NCI-H1417 (cell line): ENCODE results near the gene TRERF1.
"Not testable (repeated sequence)": the region's sequence is repeated elsewhere in the genome, so short reads cannot be mapped to it uniquely, and the experiment has no call there.

Source experiments
- DNase-seq, 3 experiments: peaks; one replicate each; lab custom pipeline; 2025; lab: John Stamatoyannopoulos, UW

TRERF1 gene

GRCh38 chr6:42336431-42336830 is 115.3 kb downstream of the TRERF1 start:
- no peak for DNase-seq

- DNase-seq: no peak
Observed at GRCh38 chr6:42335896-42336295, 115.8 kb downstream of the TRERF1 start.

- DNase-seq: no peak
Observed at GRCh38 chr6:42334870-42335269, 116.9 kb downstream of the TRERF1 start.

GRCh38 chr6:42333612-42334011 is 118.1 kb downstream of the TRERF1 start:
- no peak for DNase-seq

GRCh38 chr6:42332916-42333315 is 118.8 kb downstream of the TRERF1 start:
- no peak for DNase-seq

GRCh38 chr6:42331019-42331418 is 120.7 kb downstream of the TRERF1 start:
- peak in 1 of 3 experiments; percentile 41 for DNase-seq

GRCh38 chr6:42326248-42326647 is 125.5 kb downstream of the TRERF1 start:
- peak in 2 of 3 experiments; percentile 30 to 77 for DNase-seq

GRCh38 chr6:42324656-42325324 is 126.9 kb downstream of the TRERF1 start:
- not testable (repeated sequence) for DNase-seq

- no peak for DNase-seq
Observed at GRCh38 chr6:42322676-42323075, 129.1 kb downstream of the TRERF1 start.

- no peak for DNase-seq
Observed at GRCh38 chr6:42321976-42322375, 129.8 kb downstream of the TRERF1 start.

- DNase-seq: no peak
Observed at GRCh38 chr6:42320762-42321161, 131.0 kb downstream of the TRERF1 start.

GRCh38 chr6:42318480-42318879 is 133.2 kb downstream of the TRERF1 start:
- no peak for DNase-seq

GRCh38 chr6:42316981-42317380 is 134.7 kb downstream of the TRERF1 start:
- DNase-seq: peak in 1 of 3 experiments; percentile 18

- no peak for DNase-seq
Observed at GRCh38 chr6:42315991-42316970, 135.4 kb downstream of the TRERF1 start.

GRCh38 chr6:42315259-42315990 is 136.3 kb downstream of the TRERF1 start:
- no peak for DNase-seq

- DNase-seq: no peak
Observed at GRCh38 chr6:42314571-42315258, 137.0 kb downstream of the TRERF1 start.

GRCh38 chr6:42313941-42314570 is 137.7 kb downstream of the TRERF1 start:
- DNase-seq: no peak

- no peak for DNase-seq
Observed at GRCh38 chr6:42313038-42313437, 138.7 kb downstream of the TRERF1 start.

GRCh38 chr6:42307141-42307470 is 144.6 kb downstream of the TRERF1 start:
- no peak for DNase-seq

- no peak for DNase-seq
Observed at GRCh38 chr6:42306439-42307140, 145.1 kb downstream of the TRERF1 start.
